H1 (cell line): ENCODE measurements around the gene TMEM272. TPM values are rescaled to one million over a fixed set of nuclear protein-coding genes. Genes with fewer than 3 reads are reported as not detected.

Experiments
- CTCF ChIA-PET: fragments of 300-600 bp; sonication (Branson Sonifier 250); formaldehyde crosslinking; loops from one replicate; lab custom pipeline; 2021; ENCODE audit not compliant: partially characterized antibody; lab: Charles Lee
- POLR2A ChIA-PET: fragments of 300-600 bp; sonication (Branson Sonifier 250); formaldehyde crosslinking; loops from one replicate; lab custom pipeline; 2021; ENCODE audit warnings: inconsistent platforms; ENCODE audit not compliant: partially characterized antibody; lab: Charles Lee
- DNase-seq, 2 experiments: peaks; one replicate each; pipeline versions ENCODE4 v3.0.0 to v3.0.0-alpha.2; 2010 to 2022; ENCODE audit warnings: low spot score in 2 of 2, low read depth in 1 of 2, mixed read lengths in 1 of 2
- FAIRE-seq: peaks from 2 replicates; lab custom pipeline; 2011; peaks lifted over from hg19 to GRCh38; lab: Jason Lieb, UNC
- H2AFZ ChIP-seq: 2 replicates; pipeline ENCODE4 v1.8.1; 2012; ENCODE audit warnings: low read length, inconsistent platforms
- H2AK5ac ChIP-seq: 2 replicates; pipeline ENCODE4 v1.6.1; 2013; ENCODE audit warnings: low read depth, low read length
- H2BK120ac ChIP-seq: replicated peaks from 2 replicates; pipeline ENCODE3; 2013; ENCODE audit warnings: low read depth, low read length, inconsistent platforms
- H2BK12ac ChIP-seq: 2 replicates; pipeline ENCODE4 v1.6.1; 2013; ENCODE audit warnings: low read depth, low read length
- H2BK15ac ChIP-seq: 2 replicates; pipeline ENCODE4 v1.6.1; 2013; ENCODE audit warnings: low read length
- H2BK20ac ChIP-seq: 2 replicates; pipeline ENCODE4 v1.6.1; 2013; ENCODE audit warnings: low read length
- H2BK5ac ChIP-seq: 2 replicates; pipeline ENCODE4 v1.6.1; 2013; ENCODE audit warnings: low read depth, low read length
- H3K14ac ChIP-seq: 2 replicates; pipeline ENCODE4 v1.6.1; 2013; ENCODE audit warnings: inconsistent platforms; ENCODE audit not compliant: insufficient read length
- H3K18ac ChIP-seq: 2 replicates; pipeline ENCODE4 v1.6.1; 2013; ENCODE audit warnings: low read length; ENCODE audit errors: extremely low read depth
- H3K23ac ChIP-seq: 2 replicates; pipeline ENCODE4 v1.6.1; 2013; ENCODE audit warnings: inconsistent platforms; ENCODE audit not compliant: insufficient read length
- H3K23me2 ChIP-seq: 2 replicates; pipeline ENCODE4 v1.6.1; 2013; ENCODE audit warnings: low read depth, low read length
- H3K27ac ChIP-seq: 2 replicates; pipeline ENCODE4 v1.6.1; 2011; ENCODE audit warnings: low read depth, low read length, inconsistent platforms
- H3K27me3 ChIP-seq, 4 experiments: replicated peaks in 1 of 4; 1 replicate in 1 of 4; 2 replicates in 3 of 4; pipeline versions ENCODE4 v1.6.1 to v1.8.1; 2011 to 2013; ENCODE audit warnings: low read length in 3 of 4, mild to moderate bottlenecking in 3 of 4, inconsistent platforms in 2 of 4, mixed read lengths in 2 of 4, moderate library complexity in 1 of 4; ENCODE audit not compliant: control insufficient read depth in 3 of 4, insufficient read depth in 3 of 4; ENCODE audit errors: extremely low read depth in 1 of 4
- H3K36me3 ChIP-seq, 4 experiments: 2 replicates each; pipeline versions ENCODE4 v1.6.1 to v1.8.1; 2011 to 2013; ENCODE audit warnings: mild to moderate bottlenecking in 4 of 4, low read length in 3 of 4, moderate library complexity in 2 of 4, control low read depth in 1 of 4, inconsistent platforms in 1 of 4; ENCODE audit not compliant: insufficient read depth in 4 of 4, control insufficient read depth in 2 of 4
- H3K4ac ChIP-seq: replicated peaks from 2 replicates; pipeline ENCODE3; 2013; ENCODE audit warnings: low read length, low read depth, mixed read lengths, inconsistent platforms; ENCODE audit not compliant: insufficient read length
- H3K4me1 ChIP-seq, 4 experiments: replicated peaks in 1 of 4; 1 replicate in 1 of 4; 2 replicates in 3 of 4; pipeline versions ENCODE4 v1.6.1 to v1.8.1; 2011 to 2013; ENCODE audit warnings: low read length in 3 of 4, inconsistent platforms in 2 of 4, mixed read lengths in 1 of 4; ENCODE audit not compliant: insufficient read depth in 4 of 4, control insufficient read depth in 3 of 4
- H3K4me2 ChIP-seq, 2 experiments: 2 replicates each; pipeline versions ENCODE4 v1.6.1 to v1.8.1; 2011 to 2013; ENCODE audit warnings: low read depth in 2 of 2, low read length in 2 of 2, control low read depth in 1 of 2, inconsistent platforms in 1 of 2, mild to moderate bottlenecking in 1 of 2; ENCODE audit not compliant: insufficient read depth in 1 of 2
- H3K4me3 ChIP-seq, 4 experiments: fragments of 200-600, 300-600 bp in 1 of 4; sonication (generic), shearing (Covaris generic), sonication (Bioruptor Twin) in 1 of 4; 2 replicates each; pipeline versions ENCODE4 v1.5.1 to v1.8.1; 2011 to 2016; ENCODE audit warnings: low read length in 4 of 4, low read depth in 3 of 4, control low read depth in 2 of 4, inconsistent platforms in 2 of 4, mild to moderate bottlenecking in 2 of 4, mixed read lengths in 1 of 4, moderate library complexity in 1 of 4; ENCODE audit not compliant: insufficient read depth in 2 of 4; ENCODE audit errors: extremely low read depth in 1 of 4
- H3K56ac ChIP-seq: replicated peaks from 2 replicates; pipeline ENCODE3; 2013; ENCODE audit warnings: low read depth, mild to moderate bottlenecking, mixed read lengths, low read length, inconsistent platforms; ENCODE audit not compliant: insufficient read length
- H3K79me1 ChIP-seq: 2 replicates; pipeline ENCODE4 v1.6.1; 2013; ENCODE audit warnings: low read depth, low read length, control low read depth
- H3K79me2 ChIP-seq, 2 experiments: 2 replicates each; pipeline versions ENCODE4 v1.6.1 to v1.8.1; 2012 to 2013; ENCODE audit warnings: low read length in 2 of 2, mild to moderate bottlenecking in 2 of 2, inconsistent platforms in 1 of 2; ENCODE audit not compliant: insufficient read depth in 2 of 2, control insufficient read depth in 1 of 2
- H3K9ac ChIP-seq, 4 experiments: replicated peaks in 1 of 4; 1 replicate in 1 of 4; 2 replicates in 3 of 4; pipeline versions ENCODE4 v1.6.1 to v1.8.1; 2011 to 2013; ENCODE audit warnings: low read depth in 3 of 4, low read length in 3 of 4, control low read depth in 2 of 4, mild to moderate bottlenecking in 2 of 4, moderate library complexity in 2 of 4, inconsistent platforms in 1 of 4; ENCODE audit errors: extremely low read depth in 1 of 4
- H3K9me3 ChIP-seq, 2 experiments: 2 replicates each; pipeline versions ENCODE4 v1.6.1 to v1.8.1; 2012 to 2013; ENCODE audit warnings: mild to moderate bottlenecking in 2 of 2, moderate library complexity in 2 of 2, control low read depth in 1 of 2, inconsistent platforms in 1 of 2, low read depth in 1 of 2, low read length in 1 of 2, mixed read lengths in 1 of 2; ENCODE audit not compliant: insufficient read depth in 2 of 2
- H4K20me1 ChIP-seq, 2 experiments: replicated peaks in 1 of 2; 2 replicates each; pipeline versions ENCODE3 to v1.8.1; 2011 to 2013; ENCODE audit warnings: inconsistent platforms in 2 of 2, low read length in 2 of 2, mild to moderate bottlenecking in 1 of 2; ENCODE audit not compliant: insufficient read depth in 2 of 2, control insufficient read depth in 1 of 2
- H4K5ac ChIP-seq: 2 replicates; pipeline ENCODE4 v1.6.1; 2013; ENCODE audit warnings: low read length, low read depth, mixed read lengths, inconsistent platforms; ENCODE audit not compliant: insufficient read length
- H4K8ac ChIP-seq: 2 replicates; pipeline ENCODE4 v1.8.0; 2013; ENCODE audit warnings: mild to moderate bottlenecking, moderate library complexity, low read length, inconsistent platforms; ENCODE audit not compliant: insufficient read depth; ENCODE audit errors: extremely low read depth
- H4K91ac ChIP-seq: replicated peaks from 2 replicates; pipeline ENCODE3; 2013; ENCODE audit warnings: low read length, mixed read lengths, inconsistent platforms; ENCODE audit not compliant: insufficient read length
- BCL11A ChIP-seq, 2 experiments: IDR thresholded peaks; one replicate each; pipeline ENCODE4 v1.6.1; 2011; ENCODE audit warnings: low read depth in 2 of 2, low read length in 2 of 2, mild to moderate bottlenecking in 2 of 2
- CTBP2 ChIP-seq: IDR thresholded peaks from 2 replicates; pipeline ENCODE4 v1.7.0; 2011; ENCODE audit warnings: borderline replicate concordance, mild to moderate bottlenecking, moderate library complexity, mixed read lengths, low read length; ENCODE audit not compliant: insufficient read depth, insufficient read length
- EGR1 ChIP-seq: IDR thresholded peaks from 2 replicates; pipeline ENCODE4 v1.6.1; 2011; ENCODE audit warnings: low read depth, low read length, borderline replicate concordance
- GTF2F1 ChIP-seq: IDR thresholded peaks from 2 replicates; pipeline ENCODE4 v1.6.1; 2012; ENCODE audit warnings: low read depth, low read length, improper control_type of control experiment, borderline replicate concordance
- TEAD4 ChIP-seq: IDR thresholded peaks from 2 replicates; pipeline ENCODE4 v1.6.1; 2012; ENCODE audit warnings: low read depth, low read length, inconsistent platforms, mixed read lengths
- USF2 ChIP-seq: IDR thresholded peaks from 2 replicates; pipeline ENCODE4 v1.6.1; 2011; ENCODE audit warnings: low read length, improper control_type of control experiment
- WGBS, 2 experiments: shearing (Covaris generic) in 1 of 2; methylation state at CpG; one replicate each; pipeline versions ENCODE4 v1.1.6 to v1.1.7; 2013 to 2015; ENCODE audit warnings: low lambda C conversion rate in 2 of 2, mixed read lengths in 2 of 2, inconsistent platforms in 1 of 2, low coverage in 1 of 2, missing lambda C conversion rate in 1 of 2; ENCODE audit not compliant: insufficient replicate concordance in 2 of 2, insufficient coverage in 1 of 2, insufficient read length in 1 of 2; ENCODE audit errors: extremely low coverage in 1 of 2, missing lambda C conversion rate in 1 of 2; 5-methylcytosine and 5-hydroxymethylcytosine counted together
- polyA plus RNA-seq, 7 experiments: library from polyadenylated mRNA; depleted of rRNA in 3 of 7; stranded (reverse) in 5 of 7; unstranded in 2 of 7; fragments of >200 nt in 5 of 7; fragments of 200-250 nt in 2 of 7; gene quantifications; 1 replicate in 5 of 7; 2 replicates in 1 of 7; 4 replicates in 1 of 7; pipeline versions ENCODE4 v1.2.1 to v1.2.3, GENCODE V29; 2011 to 2013; ENCODE audit warnings: missing spikeins in 2 of 7, mixed read lengths in 2 of 7
- total RNA-seq: library from RNA; stranded (reverse); fragmentation: NEBNext Ultra II Directional; extraction: Animal tissue kit (Norgen Biotek cat#: 25700); gene quantifications from 2 replicates; pipeline ENCODE4 v1.2.1, GENCODE V29; 2021

Gene TMEM272
- total and polyA plus RNA-seq, 2 of the 8 experiments (the other 6 are each of a cell fraction or from before 2014, with no cell fraction given) = 0.05 TPM; not detected in 1

DNA sequence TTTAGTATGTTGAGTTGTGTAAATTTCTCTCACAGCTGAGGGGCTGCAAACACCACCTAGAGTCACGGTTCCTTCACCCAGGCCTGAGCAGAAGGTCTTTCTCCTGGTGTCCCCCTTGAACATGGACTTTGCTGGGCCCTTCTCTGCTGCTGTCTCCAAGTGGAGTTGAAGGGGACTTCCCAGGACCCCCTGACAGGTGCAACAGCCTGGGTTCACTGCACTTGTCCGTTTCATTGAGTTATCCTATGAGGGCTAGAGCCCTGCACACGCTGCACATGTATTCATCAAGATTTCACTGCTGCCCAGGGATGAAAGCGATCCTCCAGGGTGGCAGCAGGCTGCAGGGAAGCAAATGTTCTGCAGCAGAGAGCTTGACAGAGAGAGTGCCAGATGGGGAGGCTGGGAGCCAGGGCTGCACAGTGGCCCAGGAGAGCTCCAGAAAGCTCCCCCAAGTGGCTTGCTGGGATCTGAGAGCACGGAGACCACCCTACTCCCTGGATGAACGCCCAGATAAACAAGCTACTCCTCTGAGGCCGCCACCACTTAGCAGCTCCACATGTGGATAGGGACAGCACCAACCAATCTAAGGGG is 10.3 kb downstream of the TMEM272 start:
- Histone ChIP-seq H4K5ac (no peak overlapping the region), H4K20me1 (no peaks in the 10 kb centered on the region), H2BK120ac (no peak overlapping the region), H3K36me3 (no peaks in the 10 kb centered on the region; a peak in 1 of 8 replicates), H3K18ac (no peak overlapping the region), H3K56ac (no peak overlapping the region), H3K79me1 (no peaks in the 10 kb centered on the region), H2AK5ac (no peak overlapping the region), H4K91ac (no peak overlapping the region), H3K4ac (no peak overlapping the region), H3K14ac (no peak overlapping the region), H3K4me2 (no peak overlapping the region), H3K9me3 (no peaks in the 10 kb centered on the region), H2BK15ac (no peak overlapping the region), H2BK20ac (no peak overlapping the region), H3K9ac (no peak overlapping the region), H3K4me3 (no peak overlapping the region), H3K27ac (no peak overlapping the region), H3K23me2 (no peaks in the 10 kb centered on the region), H2BK12ac (no peak overlapping the region), H3K79me2 (no peaks in the 10 kb centered on the region), H3K4me1 (no peaks in the 10 kb centered on the region; a peak in 1 of 7 replicates), H2BK5ac (no peak overlapping the region), H2AFZ (no peak overlapping the region), H3K27me3 (no peaks in the 10 kb centered on the region), H4K8ac (no peak overlapping the region; the same call in 1 of the 2 replicates), H3K23ac (no peak overlapping the region)
- ChIA-PET POLR2A (interaction anchor here (0.8 to 2.1 kb wide), 3 partner anchors 10 to 382 kb away, joined by 4 read pairs; partner anchors contain the start of genes INTS6 and TMEM272), CTCF (interaction anchor here (1.0 to 8.8 kb wide), 11 partner anchors 9 to 400 kb away, joined by 3 to 105 read pairs (median 5); partner anchors contain the start of gene TMEM272)
- no peak for FAIRE-seq
- WGBS, 2 experiments = 90% methylated on average over 7 of the region's 7 CpGs; no CpG with 5 or more reads in 1 of the 2 experiments
- DNase-seq = peak in 1 of 2 experiments; percentile 37
- no peak for TF ChIP-seq EGR1
- no peak for TF ChIP-seq TEAD4
- no peak for TF ChIP-seq CTBP2
- no peak for TF ChIP-seq USF2
- TF ChIP-seq GTF2F1 = no peak
- TF ChIP-seq BCL11A (IDR thresholded peaks at IDR 0.05; ENCODE audit: low read depth in 2 of 2, low read length in 2 of 2) = no peak
